ENCODE data around the gene CYBC1.

The CYBC1 gene

GRCh38 chr17:82394278-82394677, 56.3 kb downstream of the CYBC1 start:
- in situ Hi-C loops (cut with HindIII; ENCODE audit: low sequenced_read_pairs), result no loop called here

- in situ Hi-C loops (cut with HindIII; ENCODE audit: low sequenced_read_pairs), result no loop called here
These were observed 57.6 kb downstream of the CYBC1 start for GRCh38 chr17:82392941-82393340.
